OCI-LY1 (cell line): ENCODE results near the gene KLHL36.

Experiments used
- H2AFZ ChIP-seq: fragments of 200-600 bp; sonication (generic), shearing (Covaris generic); 2 replicates; pipeline ENCODE4 v1.6.0; 2014; ENCODE audit warnings: antibody characterized with exemption, mild to moderate bottlenecking, low read length
- H3F3A ChIP-seq: fragments of 200-600 bp; sonication (generic), shearing (Covaris generic); 2 replicates; pipeline ENCODE4 v1.6.0; 2014; ENCODE audit warnings: mild to moderate bottlenecking, antibody characterized with exemption, low read length, moderate library complexity; ENCODE audit not compliant: insufficient read depth
- H3K27ac ChIP-seq: fragments of 200-600 bp; sonication (generic); 2 replicates; pipeline ENCODE4 v1.5.1; 2014; ENCODE audit warnings: low read length, mixed run types, mild to moderate bottlenecking, low read depth; ENCODE audit not compliant: poor library complexity, severe bottlenecking
- H3K27me3 ChIP-seq: fragments of 200-600 bp; sonication (generic); 2 replicates; pipeline ENCODE4 v1.6.0; 2014; ENCODE audit warnings: antibody characterized with exemption, mild to moderate bottlenecking, low read length, moderate library complexity; ENCODE audit not compliant: insufficient read depth
- H3K36me3 ChIP-seq: fragments of 200-600 bp; sonication (generic); 2 replicates; pipeline ENCODE4 v1.6.1; 2014; ENCODE audit warnings: mild to moderate bottlenecking, antibody characterized with exemption, low read length, moderate library complexity, mixed read lengths; ENCODE audit not compliant: insufficient read depth
- H3K4me1 ChIP-seq: fragments of 200-600 bp; sonication (generic); 2 replicates; pipeline ENCODE4 v1.5.1; 2014; ENCODE audit warnings: mild to moderate bottlenecking, low read length, moderate library complexity; ENCODE audit not compliant: insufficient read depth, severe bottlenecking
- H3K4me2 ChIP-seq: fragments of 200-600 bp; sonication (generic), shearing (Covaris generic); 2 replicates; pipeline ENCODE4 v1.6.1; 2014; ENCODE audit warnings: low read length
- H3K4me3 ChIP-seq: fragments of 200-600 bp; sonication (generic); 2 replicates; pipeline ENCODE4 v1.5.1; 2014; ENCODE audit warnings: low read length, low read depth, mild to moderate bottlenecking, mixed read lengths; ENCODE audit not compliant: poor library complexity, severe bottlenecking
- H3K79me2 ChIP-seq: fragments of 200-600 bp; shearing (Covaris generic); 2 replicates; pipeline ENCODE4 v1.6.1; 2016; ENCODE audit warnings: mixed run types, low read length, mixed read lengths; ENCODE audit not compliant: insufficient read depth
- H3K9ac ChIP-seq: fragments of 200-600 bp; sonication (generic), shearing (Covaris generic); 2 replicates; pipeline ENCODE4 v1.6.1; 2014; ENCODE audit warnings: mild to moderate bottlenecking, low read length, mixed read lengths
- H3K9me2 ChIP-seq: fragments of 200-600 bp; sonication (generic), shearing (Covaris generic); 2 replicates; pipeline ENCODE4 v1.6.1; 2014; ENCODE audit warnings: low read depth, mild to moderate bottlenecking, low read length, mixed read lengths
- H3K9me3 ChIP-seq: fragments of 200-600 bp; shearing (Covaris generic); 2 replicates; pipeline ENCODE4 v1.6.1; 2014; ENCODE audit warnings: low read length, mixed read lengths
- H4K20me1 ChIP-seq: fragments of 200-600 bp; sonication (generic), shearing (Covaris generic); 2 replicates; pipeline ENCODE4 v1.6.0; 2016; ENCODE audit warnings: mild to moderate bottlenecking, low read length; ENCODE audit not compliant: insufficient read depth
- CTCF ChIP-seq: fragments of 200-600 bp; sonication (generic), shearing (Covaris generic); IDR thresholded peaks from 2 replicates; pipeline ENCODE4 v1.5.1; 2017; ENCODE audit warnings: mild to moderate bottlenecking, antibody characterized with exemption, low read length, moderate library complexity, mixed read lengths
- EZH2 ChIP-seq: fragments of 200-600 bp; sonication (generic), shearing (Covaris generic); IDR thresholded peaks from 2 replicates; pipeline ENCODE4 v1.8.0; 2017; ENCODE audit warnings: borderline replicate concordance, mixed run types, mild to moderate bottlenecking, antibody characterized with exemption, low read length, moderate library complexity, mixed read lengths

The KLHL36 gene

DNA sequence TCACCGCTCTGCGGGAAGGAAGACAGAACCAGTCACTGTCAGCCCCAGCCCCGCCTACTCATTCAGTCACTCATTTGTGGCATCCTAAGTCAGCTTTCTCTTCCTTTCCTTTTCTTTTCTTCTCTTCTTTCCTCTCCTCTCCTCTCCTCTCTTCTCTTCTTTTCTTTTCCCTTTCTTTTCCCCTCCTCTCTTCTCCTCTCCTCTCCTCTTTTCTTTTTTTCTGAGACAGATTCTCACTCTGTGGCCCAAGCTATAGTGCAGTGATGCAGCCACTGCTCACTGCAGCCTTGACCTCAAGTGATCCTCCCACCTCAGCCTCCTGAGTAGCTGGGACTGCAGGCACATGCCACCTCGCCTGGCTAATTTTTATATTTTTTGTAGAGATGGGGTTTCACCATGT, 10.6 kb upstream of the KLHL36 start:
- Histone ChIP-seq H3K27me3 (no peaks in the 10 kb centered on the region), H2AFZ (no peak overlapping the region), H3K4me2 (no peak overlapping the region; the same call in 1 of the 2 replicates), H3F3A (no peaks in the 10 kb centered on the region), H3K9me3 (no peaks in the 10 kb centered on the region), H3K9me2 (no peaks in the 10 kb centered on the region), H3K4me1 (peaks cover 22% of the 10 kb centered on the region), H3K27ac (no peak overlapping the region), H3K79me2 (no peaks in the 10 kb centered on the region), H3K4me3 (no peak overlapping the region), H3K36me3 (no peaks in the 10 kb centered on the region; the same call in 1 of the 2 replicates), H4K20me1 (no peaks in the 10 kb centered on the region), H3K9ac (no peak overlapping the region)
- TF ChIP-seq EZH2: no peak
- no peak for TF ChIP-seq CTCF

DNA sequence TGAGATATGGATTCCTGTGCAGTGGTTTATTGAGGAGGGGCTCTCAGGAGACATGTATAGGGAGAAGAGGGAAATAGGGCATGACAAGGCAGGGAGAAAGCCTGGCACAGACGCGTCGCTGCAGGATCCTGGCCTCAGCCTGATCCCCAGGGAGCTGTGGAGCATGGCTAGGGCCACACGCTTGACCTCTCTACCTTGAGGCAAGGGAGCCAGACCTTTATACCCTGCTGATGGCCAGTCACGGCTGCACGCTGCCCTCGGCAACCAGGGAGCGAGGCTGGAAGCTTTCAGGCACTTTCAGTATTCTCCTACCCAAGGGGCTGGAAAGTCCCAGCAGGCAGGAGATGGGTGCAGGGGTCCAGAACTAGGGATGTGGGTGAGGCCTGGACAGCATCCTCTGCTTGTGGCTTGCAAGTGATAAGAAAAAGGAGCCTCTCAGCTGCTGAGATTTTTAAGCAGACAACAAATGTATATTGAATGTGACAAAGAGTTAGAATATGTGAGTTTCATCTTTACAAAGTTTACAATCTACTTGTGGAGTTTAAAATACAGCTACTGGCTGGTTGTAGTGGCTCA, 10.0 kb upstream of the KLHL36 start:
- Histone ChIP-seq H3K36me3 (no peaks in the 10 kb centered on the region; the same call in 1 of the 2 replicates), H2AFZ (no peak overlapping the region), H3K9me3 (no peaks in the 10 kb centered on the region), H3K79me2 (no peaks in the 10 kb centered on the region), H3K4me1 (peaks cover 22% of the 10 kb centered on the region), H3K27ac (no peak overlapping the region), H3K27me3 (no peaks in the 10 kb centered on the region), H3K4me3 (no peak overlapping the region), H3K9me2 (no peaks in the 10 kb centered on the region), H3K4me2 (no peak overlapping the region), H4K20me1 (no peaks in the 10 kb centered on the region), H3K9ac (no peak overlapping the region), H3F3A (no peaks in the 10 kb centered on the region)
- TF ChIP-seq EZH2 (no peak), CTCF (no peak)

GRCh38 chr16:84640145-84640544, 8.2 kb upstream of the KLHL36 start:
- H3K27ac ChIP-seq: no peak overlapping the region
- H3K79me2 ChIP-seq: no peaks in the 10 kb centered on the region
- TF ChIP-seq CTCF (no peak), EZH2 (no peak)
- no peak overlapping the region for H2AFZ ChIP-seq
- no peak overlapping the region for H3K9ac ChIP-seq
- H3F3A ChIP-seq: no peaks in the 10 kb centered on the region
- peaks cover 34% of the 10 kb centered on the region for H3K4me1 ChIP-seq
- no peak overlapping the region for H3K4me2 ChIP-seq
- H3K4me3 ChIP-seq: no peak overlapping the region
- no peaks in the 10 kb centered on the region; the same call in 1 of the 2 replicates for H3K36me3 ChIP-seq
- H3K9me3 ChIP-seq: no peaks in the 10 kb centered on the region
- no peaks in the 10 kb centered on the region for H3K9me2 ChIP-seq
- no peaks in the 10 kb centered on the region for H3K27me3 ChIP-seq
- no peaks in the 10 kb centered on the region for H4K20me1 ChIP-seq
